Panc1 (cell line): ENCODE results near the gene ALG12. TPM values are rescaled to one million over a fixed set of nuclear protein-coding genes. Genes with fewer than 3 reads are reported as not detected.

Experiments used
- ATAC-seq: fragments of 200-7000 bp; cut with Tn5 transposase; 2 replicates; pipeline ENCODE4 v1.9.1; 2020; ENCODE audit warnings: mild to moderate bottlenecking, moderate library complexity
- BruUV-seq: library from RNA; stranded (reverse); fragments of 400-500 nt; replicated peaks from 2 replicates; lab custom pipeline; 2021; lab: Mats Ljungman, UMichigan
- CTCF ChIA-PET: fragments of 300-600 bp; sonication (Branson Sonifier 250); formaldehyde crosslinking; loops from one replicate; lab custom pipeline; 2022; ENCODE audit warnings: antibody characterized with exemption; lab: Charles Lee
- POLR2A ChIA-PET: fragments of 300-600 bp; sonication (Branson Sonifier 250); formaldehyde crosslinking; loops from one replicate; lab custom pipeline; 2022; ENCODE audit warnings: antibody characterized with exemption; lab: Charles Lee
- DNase-seq: peaks from one replicate; pipeline ENCODE4 v3.0.0-alpha.2; 2010; ENCODE audit warnings: low read depth, low spot score
- H3K27ac ChIP-seq: 2 replicates; pipeline ENCODE4 v1.5.1; 2011; ENCODE audit warnings: mild to moderate bottlenecking, low read length, inconsistent platforms
- H3K27me3 ChIP-seq: fragments of 200-500 bp; sonication (Bioruptor generic); 2 replicates; pipeline ENCODE4 v1.6.0; 2014; ENCODE audit warnings: low read length, inconsistent platforms; ENCODE audit not compliant: control insufficient read depth, insufficient read depth
- H3K36me3 ChIP-seq: fragments of 200-500 bp; sonication (Bioruptor generic); 2 replicates; pipeline ENCODE4 v1.5.1; 2014; ENCODE audit warnings: inconsistent platforms, mild to moderate bottlenecking, low read length, moderate library complexity; ENCODE audit not compliant: control insufficient read depth, insufficient read depth
- H3K4me1 ChIP-seq: 2 replicates; pipeline ENCODE4 v1.5.1; 2011; ENCODE audit warnings: inconsistent platforms, mild to moderate bottlenecking, low read length, moderate library complexity; ENCODE audit not compliant: control insufficient read depth, insufficient read depth
- H3K4me3 ChIP-seq, 2 experiments: 2 replicates each; pipeline ENCODE4 v1.5.1; 2011 to 2012; ENCODE audit warnings: low read depth in 2 of 2, low read length in 2 of 2, mild to moderate bottlenecking in 2 of 2, inconsistent platforms in 1 of 2, moderate library complexity in 1 of 2
- H3K9me3 ChIP-seq: fragments of 200-500 bp; sonication (Bioruptor generic); 2 replicates; pipeline ENCODE4 v1.5.1; 2014; ENCODE audit warnings: low read depth, mild to moderate bottlenecking, inconsistent platforms, low read length, moderate library complexity; ENCODE audit not compliant: control insufficient read depth, insufficient read depth
- CTCF ChIP-seq: fragments of 450-650 bp; IDR thresholded peaks from 2 replicates; pipeline ENCODE4 v1.5.1; 2017; ENCODE audit warnings: mild to moderate bottlenecking
- POLR2AphosphoS5 ChIP-seq: IDR thresholded peaks from 2 replicates; pipeline ENCODE4 v1.6.1; 2012; ENCODE audit warnings: mild to moderate bottlenecking, low read depth, low read length, moderate library complexity
- SIN3A ChIP-seq: IDR thresholded peaks from 2 replicates; pipeline ENCODE4 v1.6.1; 2012; ENCODE audit warnings: low read depth, mild to moderate bottlenecking, low read length, moderate library complexity, borderline replicate concordance; ENCODE audit not compliant: insufficient read depth
- TCF7L2 ChIP-seq: IDR thresholded peaks from 2 replicates; pipeline ENCODE4 v1.6.1; 2011; ENCODE audit warnings: mild to moderate bottlenecking, low read depth, low read length, inconsistent platforms
- in situ Hi-C: cut with HindIII; loops from 2 replicates; pipeline ENCODE4 v1.10.0; 2016; ENCODE audit warnings: low sequenced_read_pairs, low pct_unique_long_range_greater_than_20kb
- intact Hi-C: fragments of 100-400 bp; cut with micrococcal nuclease; formaldehyde crosslinking; loops from one replicate; pipeline ENCODE4 v1.10.0; 2022; ENCODE audit not compliant: unreplicated experiment
- total RNA-seq: library from RNA; stranded (reverse); gene quantifications from one replicate; pipeline ENCODE4 v1.2.1, GENCODE V29; 2021; ENCODE audit not compliant: unreplicated experiment
- TF ChIP-seq, protein P1 (sequence below), 2 experiments: IDR thresholded peaks; 2 replicates each; pipeline ENCODE4 v1.6.1; 2011 to 2012; ENCODE audit warnings: low read depth in 2 of 2, control low read depth in 1 of 2, low read length in 1 of 2, mild to moderate bottlenecking in 1 of 2, moderate library complexity in 1 of 2; ENCODE audit not compliant: insufficient read depth in 1 of 2

The ALG12 gene
- total RNA-seq, 1 experiment from 2014 or later, result 23.4 TPM

DNA sequence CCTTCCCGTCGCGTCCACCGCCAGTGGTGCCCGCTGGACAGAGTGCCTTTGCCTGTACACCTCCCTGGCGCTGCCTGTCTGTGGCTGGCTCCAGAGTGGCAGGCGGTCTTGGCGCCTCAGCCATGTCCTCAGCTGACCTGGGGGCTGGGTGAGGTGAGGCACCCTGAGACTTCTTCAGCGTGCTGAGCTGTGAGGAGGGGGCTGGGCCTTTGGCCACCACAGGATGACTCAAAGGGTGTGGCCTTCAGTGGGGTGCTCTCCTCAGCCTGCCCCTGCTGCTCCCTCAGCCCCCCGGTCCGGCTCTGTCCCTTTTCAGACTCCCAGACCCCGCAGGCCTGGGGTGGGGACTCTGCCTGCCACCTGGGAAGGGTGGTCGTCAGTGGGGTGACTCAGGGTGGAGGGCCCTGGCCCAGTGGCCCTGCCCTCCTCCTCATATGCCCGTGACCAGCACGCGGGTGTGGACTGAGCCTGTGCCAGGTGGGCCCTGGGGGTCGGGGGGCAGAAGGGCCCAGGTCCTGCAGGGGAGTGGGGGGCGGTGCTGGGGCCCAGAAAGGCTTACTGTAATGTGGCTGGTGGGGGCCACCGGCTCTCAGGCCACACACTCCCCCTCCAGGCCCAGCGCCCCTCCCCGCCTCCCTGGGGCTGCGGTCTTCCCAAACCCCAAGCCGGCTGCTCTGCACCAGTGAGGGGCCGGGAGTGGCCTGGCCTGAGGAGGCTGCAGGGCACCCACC is 16.1 kb upstream of the ALG12 start:
- no TSS peak for BruUV-seq
- intact Hi-C loops, result no loop called here
- ATAC-seq (no peak), DNase-seq (no peak)
- ChIA-PET POLR2A (no interaction called here), CTCF (interaction anchor here (0.6 kb wide), 1 partner anchor 274 kb away, joined by 5 read pairs; no protein-coding TSS in a partner anchor)
- Histone ChIP-seq H3K4me3 (peak overlapping the region; percentile 21 to 36; a peak in 3 of 4 replicates), H3K27ac (peak overlapping the region; percentile 74), H3K27me3 (no peaks in the 10 kb centered on the region), H3K4me1 (peaks cover 52% of the 10 kb centered on the region), H3K36me3 (no peaks in the 10 kb centered on the region), H3K9me3 (no peaks in the 10 kb centered on the region)
- in situ Hi-C loops, result no loop called here
- TF ChIP-seq SIN3A (no peak), CTCF (no peak), TCF7L2 (no peak), POLR2AphosphoS5 (no peak)
- TF ChIP-seq, protein P1, sequence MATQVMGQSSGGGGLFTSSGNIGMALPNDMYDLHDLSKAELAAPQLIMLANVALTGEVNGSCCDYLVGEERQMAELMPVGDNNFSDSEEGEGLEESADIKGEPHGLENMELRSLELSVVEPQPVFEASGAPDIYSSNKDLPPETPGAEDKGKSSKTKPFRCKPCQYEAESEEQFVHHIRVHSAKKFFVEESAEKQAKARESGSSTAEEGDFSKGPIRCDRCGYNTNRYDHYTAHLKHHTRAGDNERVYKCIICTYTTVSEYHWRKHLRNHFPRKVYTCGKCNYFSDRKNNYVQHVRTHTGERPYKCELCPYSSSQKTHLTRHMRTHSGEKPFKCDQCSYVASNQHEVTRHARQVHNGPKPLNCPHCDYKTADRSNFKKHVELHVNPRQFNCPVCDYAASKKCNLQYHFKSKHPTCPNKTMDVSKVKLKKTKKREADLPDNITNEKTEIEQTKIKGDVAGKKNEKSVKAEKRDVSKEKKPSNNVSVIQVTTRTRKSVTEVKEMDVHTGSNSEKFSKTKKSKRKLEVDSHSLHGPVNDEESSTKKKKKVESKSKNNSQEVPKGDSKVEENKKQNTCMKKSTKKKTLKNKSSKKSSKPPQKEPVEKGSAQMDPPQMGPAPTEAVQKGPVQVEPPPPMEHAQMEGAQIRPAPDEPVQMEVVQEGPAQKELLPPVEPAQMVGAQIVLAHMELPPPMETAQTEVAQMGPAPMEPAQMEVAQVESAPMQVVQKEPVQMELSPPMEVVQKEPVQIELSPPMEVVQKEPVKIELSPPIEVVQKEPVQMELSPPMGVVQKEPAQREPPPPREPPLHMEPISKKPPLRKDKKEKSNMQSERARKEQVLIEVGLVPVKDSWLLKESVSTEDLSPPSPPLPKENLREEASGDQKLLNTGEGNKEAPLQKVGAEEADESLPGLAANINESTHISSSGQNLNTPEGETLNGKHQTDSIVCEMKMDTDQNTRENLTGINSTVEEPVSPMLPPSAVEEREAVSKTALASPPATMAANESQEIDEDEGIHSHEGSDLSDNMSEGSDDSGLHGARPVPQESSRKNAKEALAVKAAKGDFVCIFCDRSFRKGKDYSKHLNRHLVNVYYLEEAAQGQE (IDR thresholded peaks at IDR 0.05; ENCODE audit: insufficient read depth in 1 of 2, low read depth in 2 of 2, low read length in 1 of 2), result no peak

GRCh38 chr22:49933236-49934159 is 15.3 kb upstream of the ALG12 start:
- BruUV-seq, result no TSS peak
- DNase-seq (no peak), ATAC-seq (no peak)
- H3K27ac ChIP-seq, result peak overlapping the region; percentile 61
- no peak overlapping the region for H3K4me3 ChIP-seq
- no peaks in the 10 kb centered on the region for H3K9me3 ChIP-seq
- in situ Hi-C loops (no loop called here), intact Hi-C loops (no loop called here)
- CTCF ChIA-PET, result interaction anchor here (1.0 kb wide), 1 partner anchor 97 kb away, joined by 6 read pairs; no protein-coding TSS in a partner anchor
- H3K27me3 ChIP-seq, result no peaks in the 10 kb centered on the region
- H3K36me3 ChIP-seq, result no peaks in the 10 kb centered on the region
- no peak for TF ChIP-seq POLR2AphosphoS5
- H3K4me1 ChIP-seq, result peaks cover 52% of the 10 kb centered on the region
- POLR2A ChIA-PET, result interaction anchor here (1.0 kb wide), 1 partner anchor 29 kb away, joined by 4 read pairs; no protein-coding TSS in a partner anchor
